GM21723 (cell line): Measurements from ENCODE around the gene SCAMP4.

Source experiments
- ATAC-seq: cut with Tn5 transposase; IDR thresholded peaks from one replicate; pipeline ENCODE4 v1.9.1; 2021; ENCODE audit warnings: mild to moderate bottlenecking, moderate library complexity; ENCODE audit not compliant: unreplicated experiment

SCAMP4 gene

DNA sequence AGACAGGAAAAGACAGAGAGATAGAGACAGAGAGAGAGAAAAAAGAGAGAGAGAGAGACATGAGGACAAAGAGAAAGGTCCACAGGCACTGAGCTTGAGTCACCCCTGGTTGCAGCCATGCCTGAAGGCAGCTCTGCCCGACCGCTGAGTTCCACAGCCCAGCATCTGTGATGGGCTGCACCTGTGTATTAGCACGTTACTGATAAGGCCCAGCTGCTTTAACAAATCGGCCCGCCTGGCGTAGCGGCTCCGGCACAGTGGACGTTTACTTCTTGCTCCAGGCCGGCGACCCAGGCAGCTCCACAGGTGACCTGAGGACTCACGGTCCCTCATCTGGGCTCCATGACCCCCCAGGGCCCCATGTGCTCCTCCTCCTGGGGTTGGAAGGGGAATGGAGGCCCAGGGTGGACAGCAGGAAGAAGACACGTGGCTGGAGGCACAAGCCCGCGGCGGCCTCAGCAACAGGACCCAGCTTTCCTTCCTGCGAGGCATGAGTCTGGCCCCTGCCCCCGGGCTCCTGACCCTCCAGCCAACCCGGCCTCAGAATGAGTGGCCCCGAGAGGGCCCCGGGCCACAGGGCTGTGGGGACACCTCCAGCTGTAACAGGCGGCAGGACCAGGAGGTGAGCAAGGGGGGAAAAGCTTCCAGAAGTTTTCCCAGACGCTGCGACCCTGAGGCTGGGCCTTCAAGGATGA lies 31.9 kb downstream of the SCAMP4 start:
- ATAC-seq, result no peak

DNA sequence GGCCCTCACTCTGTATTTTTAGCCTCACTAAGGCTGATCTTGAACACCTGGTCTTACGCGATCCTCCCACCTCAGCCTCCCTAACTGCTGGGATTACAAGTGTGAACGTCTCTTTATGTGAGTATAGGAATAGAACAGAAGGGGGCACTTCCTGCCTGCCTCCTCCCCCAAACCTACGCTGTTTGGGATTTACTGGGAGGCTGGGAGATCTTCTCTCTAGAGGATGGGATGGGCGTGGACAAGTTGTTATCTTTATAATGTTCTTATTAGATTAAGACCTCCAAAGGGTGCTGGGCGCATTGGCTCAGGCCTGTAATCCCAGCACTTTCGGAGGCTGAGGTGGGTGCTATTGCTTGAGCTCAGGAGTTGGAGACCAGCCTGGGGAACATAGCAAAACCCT lies 32.9 kb downstream of the SCAMP4 start:
- no peak for ATAC-seq

DNA sequence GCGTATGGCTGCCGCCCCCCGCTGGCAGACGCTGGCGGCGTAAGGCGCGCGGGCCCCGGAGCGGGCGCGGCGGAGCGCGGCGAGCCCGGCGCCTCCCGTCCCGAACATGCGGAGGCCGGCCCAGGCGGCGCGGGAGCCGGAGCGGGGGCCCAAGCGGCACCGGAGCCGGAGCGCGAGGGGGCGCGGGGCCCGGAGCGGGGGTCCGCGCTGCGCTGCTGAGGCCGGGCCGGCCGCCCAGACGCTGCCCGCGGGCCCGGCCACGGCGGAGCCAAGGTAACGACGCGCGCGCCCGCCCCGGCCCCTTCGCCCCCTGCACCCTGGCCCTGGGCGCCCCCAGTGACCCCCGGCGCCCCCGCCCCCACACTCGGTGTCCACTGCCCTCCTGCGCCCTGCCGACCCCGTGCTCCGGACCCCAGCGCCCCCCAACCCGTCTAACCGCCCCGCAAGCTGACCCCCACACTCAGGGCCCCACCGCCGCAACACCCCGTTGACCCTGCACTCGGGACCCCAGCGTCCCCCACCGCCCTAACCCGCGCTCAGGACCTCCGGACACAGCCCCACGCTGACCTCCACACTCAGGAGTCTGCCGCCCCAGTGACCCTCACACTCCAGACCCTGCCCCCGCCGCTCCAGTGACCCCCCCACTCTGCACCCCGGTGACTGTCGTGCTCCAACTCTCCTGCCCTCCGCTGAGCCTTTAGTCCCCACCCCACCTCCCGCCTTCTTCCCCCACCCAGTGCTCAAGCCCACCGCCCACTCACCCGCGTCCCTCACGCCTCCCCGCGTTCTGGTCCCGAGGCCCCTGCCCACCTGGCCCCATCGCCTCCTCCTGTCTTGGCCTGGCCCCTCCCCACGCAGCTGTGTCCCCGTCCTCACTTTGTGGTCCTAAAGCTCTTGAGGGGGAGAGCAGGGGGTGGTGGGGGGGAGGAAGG lies 36.2 kb downstream of the SCAMP4 start, which contains the start of gene CSNK1G2:
CSNK1G2 (plus strand) TSS at position 27 of the 932 bp plus-strand sequence. CDS start 28,601 bp downstream, outside the sequence.
- peak; percentile 53 for ATAC-seq

DNA sequence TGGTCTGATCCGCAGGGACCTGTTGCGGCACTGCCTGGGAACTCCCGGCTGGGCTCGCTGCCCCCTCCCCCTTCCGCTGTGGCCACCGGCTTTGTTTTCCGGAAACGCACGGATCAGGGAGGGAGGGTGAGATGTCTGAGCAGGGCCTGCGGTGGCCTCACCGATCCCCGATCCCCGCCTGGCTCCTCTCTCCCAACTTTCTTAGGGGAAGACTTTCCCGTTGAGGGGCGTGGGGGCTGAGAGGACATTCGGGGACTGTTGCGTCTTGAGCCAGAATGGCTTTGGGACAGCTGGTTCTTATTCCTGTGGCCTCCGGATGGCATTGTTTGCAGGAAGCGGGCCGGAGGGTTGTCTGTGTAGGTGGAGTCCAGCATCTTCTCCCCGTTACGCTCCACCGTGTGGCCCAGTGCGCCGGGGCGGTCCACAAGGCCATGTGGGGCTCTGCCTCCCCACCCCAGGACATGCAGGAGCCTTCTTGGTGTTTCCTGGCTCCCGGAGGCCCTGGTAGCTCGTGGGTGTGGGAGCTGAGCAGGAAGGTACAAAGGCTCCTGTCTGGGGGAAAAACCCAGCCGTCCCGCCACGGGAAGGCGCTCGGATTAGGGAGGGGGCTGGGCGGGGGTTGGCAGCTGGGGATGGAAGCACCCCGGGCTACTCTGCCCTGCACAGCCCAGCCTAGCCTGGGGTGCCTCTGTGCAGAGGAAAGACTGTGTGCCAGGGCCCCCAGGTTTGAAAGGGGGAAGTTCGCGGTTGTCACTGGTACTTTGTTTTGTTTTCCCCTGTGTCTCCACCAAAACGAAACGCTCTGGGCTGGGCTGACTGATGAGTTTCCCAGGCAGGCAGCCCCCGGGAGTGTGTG lies 37.1 kb downstream of the SCAMP4 start:
- ATAC-seq, result no peak

DNA sequence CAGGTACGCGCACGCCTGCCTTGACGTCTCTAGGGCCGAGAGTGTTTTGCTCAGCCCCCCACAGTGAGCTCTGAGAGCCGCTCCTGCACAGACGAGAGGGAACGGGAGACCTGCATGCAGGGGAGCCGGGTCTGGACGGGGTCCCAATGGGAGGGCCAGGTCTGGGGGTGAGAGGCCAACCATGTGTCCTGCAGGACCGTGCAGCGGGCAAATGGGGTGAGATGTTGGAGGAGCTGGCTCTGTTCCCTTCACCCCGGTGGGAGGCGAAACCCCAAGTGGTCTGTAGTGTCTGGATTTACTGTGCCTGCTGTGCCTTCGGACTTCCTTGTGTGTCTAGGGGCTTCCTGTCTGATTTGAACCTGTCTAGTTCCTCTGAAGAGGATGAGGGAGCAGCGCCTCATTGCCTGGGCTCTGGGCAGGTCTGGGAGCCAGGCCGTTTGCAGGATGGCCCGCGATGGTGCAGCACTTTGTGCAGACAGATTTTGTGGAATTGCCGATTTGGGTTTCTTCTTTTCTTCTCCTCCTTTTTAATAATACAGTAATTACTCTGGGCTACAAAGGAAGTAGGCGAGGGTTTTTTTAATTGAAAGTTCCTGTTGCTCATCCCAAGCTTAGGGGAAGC lies 37.8 kb downstream of the SCAMP4 start:
- no peak for ATAC-seq

DNA sequence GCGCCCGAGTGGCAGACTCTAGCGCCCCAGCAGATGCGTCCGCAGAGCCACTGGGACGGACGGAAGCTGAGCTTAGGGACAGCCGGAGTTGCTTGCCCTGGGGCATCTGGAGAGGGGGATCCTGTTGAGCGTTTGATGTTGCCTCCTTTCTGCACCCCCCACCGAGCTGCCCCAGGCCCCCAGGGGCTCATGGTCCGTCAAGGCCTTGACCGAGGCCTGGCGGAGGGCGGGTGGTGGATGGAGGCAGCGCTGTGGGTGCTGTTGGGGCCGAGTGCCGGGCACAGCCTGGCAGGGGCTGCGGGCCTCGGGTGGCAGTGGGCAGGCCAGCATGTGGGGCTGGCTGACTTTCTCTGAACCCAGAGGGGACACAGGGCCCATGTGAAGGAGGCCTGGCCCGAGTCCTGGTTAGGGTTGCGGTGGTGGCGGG lies 38.5 kb downstream of the SCAMP4 start:
- ATAC-seq, result no peak

DNA sequence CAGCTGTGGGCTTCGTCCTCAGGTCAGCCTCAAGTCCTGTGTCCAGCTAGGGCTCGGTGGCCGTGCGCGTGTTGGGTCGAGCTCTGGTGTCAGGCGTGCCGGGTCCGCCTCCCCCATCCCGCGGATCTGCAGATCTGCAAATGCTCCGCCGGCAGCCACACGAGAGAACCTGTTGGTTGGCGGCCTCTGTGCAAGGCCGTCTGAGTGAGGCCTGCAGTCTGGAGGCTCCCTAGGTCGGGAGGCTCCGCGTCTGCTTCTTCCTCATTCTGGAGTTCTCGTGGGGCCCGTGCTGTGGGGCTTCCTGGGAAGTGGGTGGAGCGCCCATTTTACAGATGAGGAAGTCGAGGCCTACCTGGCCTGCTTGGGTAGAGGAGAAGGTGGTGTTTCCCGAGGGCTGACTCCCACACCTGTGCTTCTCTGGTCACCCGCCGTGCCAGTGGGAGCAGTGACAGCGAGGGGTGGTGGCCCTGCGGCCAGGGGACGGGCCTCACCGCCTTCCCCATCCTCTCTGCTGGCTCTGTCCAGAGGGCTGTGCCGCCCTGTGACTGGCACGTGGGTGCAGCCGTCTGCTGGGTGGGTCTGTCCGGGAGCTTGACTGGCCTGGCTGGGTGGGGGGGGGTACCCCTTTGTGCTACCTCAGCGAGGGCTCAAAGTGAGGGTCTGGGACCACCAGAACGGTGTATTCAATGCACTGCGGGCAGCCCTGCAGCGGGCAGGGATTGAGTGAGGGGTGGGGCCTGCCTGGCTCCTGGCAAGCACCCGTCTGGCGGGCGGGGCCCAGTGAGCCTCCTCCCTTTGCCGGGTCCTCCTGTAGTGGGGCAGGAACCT lies 39.1 kb downstream of the SCAMP4 start:
- no peak for ATAC-seq

DNA sequence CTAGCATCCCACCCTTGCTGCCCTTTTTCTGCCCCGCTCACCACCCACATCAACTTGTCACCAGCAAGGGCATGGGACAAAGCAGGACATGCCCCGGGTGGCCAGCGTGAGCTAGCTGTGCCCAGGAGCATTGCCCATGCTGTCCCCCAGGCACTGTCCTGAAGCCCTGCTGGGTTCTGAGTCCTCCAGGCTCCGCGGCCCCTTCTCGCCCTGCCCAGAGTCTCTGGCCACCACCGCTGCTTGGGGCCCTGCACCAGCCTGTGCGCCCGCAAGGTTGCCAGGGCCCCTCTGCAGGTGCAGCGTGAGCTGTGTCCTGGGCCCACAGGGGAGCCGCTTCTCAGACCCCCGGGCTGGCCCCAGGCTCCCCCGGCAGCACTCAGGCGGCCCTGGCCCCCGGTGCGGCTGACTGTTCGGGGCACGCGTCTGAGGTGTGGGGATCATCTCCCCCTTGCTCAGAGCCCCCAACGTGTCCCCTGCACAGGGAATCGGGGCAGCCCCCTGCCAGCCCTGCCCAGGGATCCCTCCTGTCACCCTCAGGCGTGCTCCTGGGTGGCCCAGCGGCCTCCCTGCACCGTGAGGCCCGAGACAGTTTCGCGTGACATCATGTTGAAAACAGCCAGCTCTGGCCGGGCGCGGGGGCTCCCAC lies 39.8 kb downstream of the SCAMP4 start:
- no peak for ATAC-seq

DNA sequence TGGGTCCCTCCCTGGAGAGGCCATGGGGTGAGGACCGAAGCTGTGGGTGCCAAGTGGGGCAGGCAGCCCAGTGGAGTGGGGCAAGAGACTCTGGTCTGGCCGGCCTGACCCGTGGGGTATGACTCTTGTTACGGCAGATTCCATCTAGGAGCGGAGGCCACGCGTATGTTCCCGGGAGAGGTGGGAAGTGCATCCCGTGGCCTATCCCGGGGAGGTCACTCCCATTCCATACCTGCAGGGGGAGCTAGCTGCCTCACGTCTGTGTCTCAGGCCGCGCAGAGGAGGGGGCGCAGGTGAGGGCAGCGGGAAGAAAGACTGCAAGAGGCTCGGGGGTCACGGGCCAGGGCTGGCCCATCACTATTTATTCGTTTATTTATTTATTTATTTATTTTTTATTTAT lies 40.7 kb downstream of the SCAMP4 start:
- ATAC-seq, result no peak

DNA sequence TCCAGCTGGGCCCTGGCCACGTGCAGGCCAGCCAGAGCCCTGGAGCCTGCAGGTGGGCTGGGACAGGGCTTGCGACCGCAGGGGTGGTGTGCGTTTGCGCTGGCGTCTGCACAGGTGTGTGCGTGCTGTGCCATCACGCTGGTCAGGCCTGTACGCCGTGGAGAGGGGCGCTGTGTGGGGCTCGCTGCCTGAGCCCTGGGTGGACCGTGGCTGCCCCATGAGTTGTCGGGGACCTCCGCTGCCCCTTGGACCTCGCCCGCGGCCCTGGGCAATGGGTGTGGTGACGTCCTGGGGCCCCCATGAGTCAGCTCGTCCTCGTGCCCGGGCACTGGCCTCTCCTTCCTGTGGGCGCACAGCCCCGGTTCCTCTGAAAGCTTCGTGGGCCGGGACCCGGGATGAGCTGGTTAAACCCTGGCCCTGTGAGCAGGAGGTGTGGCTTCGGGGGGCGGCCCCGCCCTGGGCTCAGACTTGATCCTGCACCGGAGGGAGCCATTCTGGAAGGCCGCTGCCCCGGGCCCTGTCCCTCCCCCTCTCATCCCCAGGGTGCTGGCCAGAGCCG lies 42.5 kb downstream of the SCAMP4 start:
- no peak for ATAC-seq

DNA sequence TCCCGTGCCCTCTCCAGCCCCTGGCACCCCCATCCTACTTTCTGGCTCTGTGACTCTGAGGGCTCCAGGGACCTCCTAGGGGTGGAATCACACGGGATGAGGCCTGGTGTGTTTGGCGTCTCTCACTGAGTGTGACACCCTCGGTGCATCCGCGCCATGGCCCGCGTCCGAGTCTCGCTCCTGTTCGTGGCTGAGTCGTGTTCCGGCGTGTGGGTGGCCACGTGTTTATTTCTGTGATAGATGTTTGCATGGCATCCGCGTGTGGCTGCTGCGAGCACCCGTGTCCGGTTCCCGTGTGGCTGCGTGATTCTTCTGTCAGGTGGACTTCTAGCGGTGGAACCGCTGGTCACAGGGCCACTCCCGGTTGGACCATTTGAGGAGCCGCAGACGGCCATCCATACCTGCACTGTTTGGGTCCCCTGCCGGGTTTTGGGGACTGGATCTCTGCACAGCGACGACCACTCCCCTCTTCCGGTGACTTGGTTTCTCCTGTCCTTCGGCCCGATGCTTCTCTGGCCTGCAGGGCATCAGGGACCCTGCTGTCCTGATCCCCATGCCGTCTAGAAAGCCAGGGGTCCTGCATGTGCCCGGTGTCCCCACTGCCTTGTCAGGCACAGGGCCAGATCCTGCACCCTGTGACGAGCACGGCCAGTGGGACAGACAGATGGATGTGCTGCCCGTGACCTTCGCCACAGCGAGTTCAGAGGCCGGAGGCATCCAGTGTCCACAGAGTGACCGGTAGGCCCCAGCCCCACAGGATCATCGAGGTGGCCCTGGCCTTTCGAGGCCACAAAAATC lies 44.3 kb downstream of the SCAMP4 start:
- no peak for ATAC-seq

DNA sequence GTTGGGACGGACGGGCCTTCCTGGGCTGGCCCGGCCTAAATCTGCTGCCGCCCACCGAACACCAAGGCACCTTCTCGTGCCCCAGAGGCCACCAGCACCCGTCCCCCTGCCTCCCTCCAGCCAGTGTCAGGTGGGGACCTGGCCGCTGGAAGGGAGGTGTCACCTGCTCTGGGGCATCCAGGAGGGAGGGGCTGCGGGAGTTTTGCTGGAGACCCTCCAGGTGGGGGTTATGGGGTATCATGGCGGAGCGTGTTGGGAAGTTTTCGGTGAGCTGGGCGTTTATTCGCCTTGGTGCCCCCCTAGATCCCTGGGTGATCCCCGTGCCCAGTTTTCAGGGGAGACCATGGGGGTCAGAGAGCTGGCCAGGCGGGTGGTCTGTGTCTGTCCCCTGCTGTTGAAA lies 45.4 kb downstream of the SCAMP4 start:
- ATAC-seq, result no peak

DNA sequence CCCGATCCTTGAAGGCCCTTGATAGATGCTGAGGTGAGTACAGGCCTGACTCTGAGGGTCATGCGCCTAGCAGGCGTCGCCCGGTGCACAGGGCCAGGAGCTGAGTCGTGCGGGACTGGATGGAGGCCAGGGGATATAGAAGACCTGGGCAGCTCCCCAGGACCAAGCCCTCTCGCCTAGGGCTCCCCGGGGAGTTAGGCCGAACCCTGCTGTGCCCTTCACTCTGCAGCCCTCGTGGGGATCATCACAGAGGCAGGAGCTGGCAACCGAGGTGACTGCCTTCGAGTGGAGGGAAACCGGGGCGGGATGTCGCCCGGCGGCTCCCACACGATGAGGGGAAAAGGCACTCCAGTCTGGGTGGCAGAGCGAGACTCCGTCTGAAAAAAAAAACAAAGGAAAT lies 47.4 kb downstream of the SCAMP4 start:
- no peak for ATAC-seq

DNA sequence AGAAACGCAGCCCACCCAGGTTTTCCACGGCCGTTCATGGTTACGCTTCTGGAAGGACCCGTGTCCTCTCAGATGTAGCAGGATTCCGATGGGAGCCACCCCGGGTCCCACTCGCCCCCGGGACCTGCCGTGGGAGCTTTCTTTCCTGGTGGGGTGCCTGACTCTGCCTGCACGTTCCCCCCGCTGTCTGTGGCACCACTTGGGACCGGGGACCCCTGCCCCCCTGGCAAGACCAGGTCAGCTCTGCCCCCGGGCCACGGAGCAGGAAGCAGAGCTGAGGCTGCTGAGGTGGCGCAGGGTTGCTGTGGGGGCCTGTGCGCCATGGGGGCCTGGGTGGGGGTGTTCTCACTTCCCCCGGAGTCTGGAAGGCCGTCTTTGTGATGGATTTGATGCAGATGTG lies 47.8 kb downstream of the SCAMP4 start:
- ATAC-seq, result no peak

DNA sequence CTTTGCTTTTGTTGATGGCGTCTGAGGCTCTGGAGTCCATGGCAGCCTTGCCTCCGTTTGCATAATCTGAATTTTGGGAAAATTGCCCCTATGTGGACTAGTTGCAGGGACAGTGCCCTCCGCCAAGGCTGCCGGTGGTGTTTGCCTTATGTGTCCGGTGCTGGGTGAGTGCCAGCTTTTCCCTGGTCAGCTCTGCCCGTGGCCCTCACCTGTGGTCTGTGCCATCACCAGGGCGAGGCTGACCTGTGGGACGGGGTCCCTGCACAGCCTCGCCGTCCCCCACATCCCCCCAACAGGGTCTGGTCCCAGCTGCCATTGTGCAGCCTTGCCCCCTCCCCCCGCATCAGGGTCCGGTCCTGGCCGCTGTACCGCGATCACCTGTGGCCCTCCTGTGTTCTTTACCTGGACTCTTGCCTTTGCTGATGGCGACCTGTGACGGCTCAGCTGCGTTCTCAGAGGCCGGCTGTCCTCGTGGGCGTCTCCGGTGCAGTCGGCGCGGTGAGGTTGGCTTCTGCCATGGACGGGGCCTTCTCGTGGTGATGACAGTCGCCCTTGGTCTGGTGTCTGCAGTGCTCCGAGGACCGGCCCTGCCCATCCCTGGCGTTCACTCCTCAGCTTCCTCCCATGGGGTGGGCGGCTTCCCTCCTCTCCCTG lies 48.4 kb downstream of the SCAMP4 start:
- no peak for ATAC-seq

DNA sequence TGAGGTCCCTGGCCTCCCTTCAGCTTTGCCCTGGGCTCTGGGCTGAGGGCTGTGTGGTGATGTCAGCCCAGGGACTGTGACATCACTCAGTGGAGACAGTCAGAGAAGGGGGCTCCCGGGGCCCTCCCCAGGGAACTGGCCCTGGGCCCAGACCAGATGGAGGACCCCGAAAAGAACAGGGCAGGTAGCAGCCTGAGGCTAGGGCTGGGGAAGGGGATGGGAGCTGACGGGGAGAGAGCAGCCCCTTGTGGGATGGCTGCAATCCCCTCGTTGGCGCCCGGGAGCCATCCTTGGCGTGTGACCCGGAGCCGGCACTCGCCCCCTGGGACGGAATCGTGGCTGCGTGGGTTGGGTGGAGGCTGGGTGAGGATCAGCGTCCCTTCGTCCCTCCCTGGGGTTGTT lies 49.3 kb downstream of the SCAMP4 start:
- no peak for ATAC-seq
